GM10847 (cell line): ENCODE measurements around the gene SIVA1.

ENCODE experiments used
- POLR2A ChIP-seq: IDR thresholded peaks from 2 replicates; pipeline ENCODE4 v1.6.1; 2011; ENCODE audit not compliant: insufficient read length; ENCODE audit errors: extremely low read depth

SIVA1 gene

DNA sequence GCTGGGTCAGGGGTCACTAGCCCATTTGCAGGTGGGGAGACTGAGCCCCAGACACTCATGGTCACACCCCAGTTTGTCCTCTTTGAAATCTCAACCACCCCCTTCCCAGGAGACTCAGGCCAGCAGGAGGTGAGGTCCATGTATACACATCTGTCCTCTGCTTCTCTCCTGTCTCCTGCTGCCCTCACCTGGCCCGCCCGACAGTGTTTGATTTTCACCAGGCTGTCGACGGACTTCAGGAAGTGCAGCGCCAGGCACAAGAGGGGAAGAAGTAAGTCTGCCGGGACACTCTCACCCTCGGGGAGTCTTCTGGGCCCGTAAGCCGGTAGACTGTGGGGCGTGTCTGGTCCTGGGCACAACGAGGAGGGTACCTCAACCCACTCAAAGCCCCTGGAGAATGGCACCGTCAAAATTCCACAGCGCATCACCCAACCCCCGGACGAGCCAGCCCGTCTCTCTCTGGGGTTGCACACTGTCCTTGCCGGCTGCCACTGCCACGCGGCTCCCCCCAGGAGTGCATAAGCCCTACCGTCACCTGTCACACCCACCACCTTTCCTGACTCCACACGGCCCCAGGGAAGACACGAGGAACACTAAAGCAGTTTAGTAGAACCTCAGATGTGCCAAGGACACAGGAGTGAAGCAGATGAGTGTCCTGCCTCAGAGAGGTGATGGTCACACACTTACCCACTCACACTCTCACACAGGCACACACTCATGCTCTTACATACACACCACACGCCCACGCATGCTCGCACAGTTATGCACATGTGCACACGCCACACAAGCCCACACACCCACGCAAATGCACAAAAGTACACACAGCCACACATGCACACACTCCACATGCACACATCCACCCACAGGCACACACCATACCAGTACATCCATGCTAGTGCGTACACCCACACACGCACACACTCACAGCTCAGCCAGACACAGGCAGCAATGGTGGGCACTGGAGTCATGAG is 13.1 kb upstream of the SIVA1 start:
- TF ChIP-seq POLR2A, result no peak

DNA sequence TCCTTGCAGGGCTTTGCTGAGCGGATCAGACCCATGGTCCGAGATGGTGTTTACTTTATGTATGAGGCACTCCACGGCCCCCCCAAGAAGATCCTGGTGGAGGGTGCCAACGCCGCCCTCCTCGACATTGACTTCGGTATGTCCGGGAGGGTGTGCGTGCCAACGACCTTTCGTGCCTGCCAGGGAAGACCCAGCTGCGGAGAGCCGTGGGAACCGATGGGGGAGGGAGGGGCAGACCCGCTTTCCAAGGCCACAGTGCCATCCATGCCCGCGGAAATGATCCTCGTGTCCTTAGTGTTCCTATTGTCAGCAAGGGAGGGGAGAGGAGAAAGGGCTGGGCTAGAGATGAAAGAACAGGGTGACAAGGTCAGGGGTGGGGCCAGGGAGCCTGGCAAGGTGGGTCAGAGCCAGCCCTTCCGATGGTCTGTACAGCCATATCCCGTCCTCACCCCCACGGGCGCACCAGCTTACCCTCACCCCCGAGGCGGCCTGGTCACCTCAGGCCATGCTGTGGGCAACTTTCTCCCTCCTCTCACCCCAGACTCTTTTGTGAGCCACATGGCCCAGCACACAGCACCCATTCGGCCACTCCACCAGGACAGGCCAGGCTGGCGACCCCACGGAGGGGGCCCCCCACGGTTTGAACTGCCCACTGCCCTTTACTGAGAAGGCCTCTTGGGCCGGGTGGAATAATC is 11.7 kb upstream of the SIVA1 start:
- TF ChIP-seq POLR2A, result no peak

DNA sequence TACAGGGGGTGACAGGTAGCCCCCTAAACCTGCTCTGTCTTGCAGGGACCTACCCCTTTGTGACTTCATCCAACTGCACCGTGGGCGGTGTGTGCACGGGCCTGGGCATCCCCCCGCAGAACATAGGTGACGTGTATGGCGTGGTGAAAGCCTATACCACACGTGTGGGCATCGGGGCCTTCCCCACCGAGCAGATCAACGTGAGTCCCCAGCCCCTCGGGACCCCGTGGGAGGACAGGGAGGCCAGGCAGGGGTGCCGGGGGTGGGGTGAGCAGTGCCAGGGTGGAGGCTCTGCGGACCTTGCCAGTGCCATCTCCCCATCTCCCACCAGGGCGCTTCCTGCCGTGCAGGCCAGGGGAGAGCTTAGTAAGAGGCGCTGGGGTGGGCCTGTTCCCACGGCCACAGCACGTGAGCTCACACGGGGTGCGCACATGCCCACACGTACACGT is 11.1 kb upstream of the SIVA1 start:
- no peak for TF ChIP-seq POLR2A

DNA sequence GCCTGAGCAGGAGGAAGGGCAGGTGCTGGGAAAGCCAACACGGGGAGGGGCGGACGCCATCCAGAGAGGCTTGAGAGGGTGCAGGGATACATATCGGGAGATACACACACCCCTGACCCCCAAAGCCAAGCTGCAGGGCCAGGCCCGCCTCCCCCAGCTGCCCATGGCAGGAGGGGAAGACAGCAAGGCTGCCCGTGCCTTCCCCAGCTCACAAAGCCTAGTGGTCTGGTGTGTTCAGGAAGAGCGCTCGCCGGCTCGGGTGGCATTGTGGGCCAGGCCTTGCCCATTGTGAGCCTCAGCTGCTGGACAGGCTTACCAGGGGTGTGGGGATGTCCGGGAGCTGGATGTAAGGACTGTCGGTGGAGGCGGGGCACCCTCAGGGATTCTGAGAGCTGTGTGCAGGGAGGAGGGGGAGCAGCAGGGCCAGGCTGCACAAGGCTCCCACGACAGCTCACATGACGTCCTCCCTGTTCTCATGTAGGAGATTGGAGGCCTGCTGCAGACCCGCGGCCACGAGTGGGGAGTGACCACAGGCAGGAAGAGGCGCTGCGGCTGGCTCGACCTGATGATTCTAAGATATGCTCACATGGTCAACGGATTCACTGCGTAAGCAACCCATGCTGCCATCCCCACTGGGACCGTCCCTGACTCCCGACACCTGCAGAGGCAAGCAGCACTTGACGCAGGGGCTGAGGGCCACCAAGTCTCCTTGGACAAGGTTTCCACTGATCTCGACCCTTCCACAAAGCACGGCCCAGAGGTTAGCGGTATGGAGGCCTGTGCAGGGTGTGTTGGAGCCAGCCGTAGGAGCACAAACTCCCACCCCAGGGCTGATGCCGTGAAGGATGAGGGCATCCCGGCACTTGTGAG is 10.1 kb upstream of the SIVA1 start:
- no peak for TF ChIP-seq POLR2A

DNA sequence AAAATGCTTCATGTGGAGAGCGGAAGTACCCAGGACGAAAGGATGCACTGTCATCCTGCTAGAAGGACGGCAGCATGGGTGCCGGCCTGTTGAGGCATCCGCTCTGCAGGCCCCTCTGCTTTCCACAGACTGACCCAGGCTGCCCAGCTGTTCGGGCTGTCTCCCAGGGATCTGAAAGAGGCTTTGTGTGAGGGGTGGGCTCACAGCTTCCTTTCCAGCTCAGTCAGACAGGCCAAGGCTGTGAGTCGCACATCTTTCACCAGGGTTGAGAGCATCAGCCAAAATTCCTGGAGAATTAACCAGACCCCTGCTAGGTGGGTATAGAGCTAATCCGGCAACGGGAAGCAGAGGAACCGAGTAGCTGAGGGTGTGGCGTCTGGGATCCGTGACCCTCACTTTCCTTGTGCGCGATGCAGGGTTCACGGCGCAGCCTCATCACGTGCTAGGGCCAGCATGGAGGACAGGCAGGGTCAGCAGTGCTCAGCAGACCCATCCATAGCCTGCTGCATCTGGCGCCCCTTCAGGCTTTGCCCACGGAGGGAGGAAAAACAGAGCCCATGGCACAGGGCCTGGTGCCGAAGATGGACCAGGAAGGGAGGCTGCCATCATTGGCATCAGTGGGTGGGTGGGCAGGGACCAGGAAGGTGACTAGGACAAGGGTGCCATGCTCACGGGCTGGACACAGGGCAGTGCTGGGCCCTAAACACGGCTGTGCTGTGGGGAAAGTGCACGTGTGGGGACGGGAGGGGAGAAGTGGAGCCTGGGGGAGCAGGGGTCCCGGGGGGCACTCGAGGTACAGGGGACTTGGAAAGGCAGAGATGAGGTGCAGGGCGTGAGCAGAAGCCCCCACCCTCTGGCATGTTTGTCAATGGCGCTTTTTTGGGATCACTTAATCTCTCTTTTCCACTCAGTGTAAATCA is 9.2 kb upstream of the SIVA1 start:
- TF ChIP-seq POLR2A, result no peak

DNA sequence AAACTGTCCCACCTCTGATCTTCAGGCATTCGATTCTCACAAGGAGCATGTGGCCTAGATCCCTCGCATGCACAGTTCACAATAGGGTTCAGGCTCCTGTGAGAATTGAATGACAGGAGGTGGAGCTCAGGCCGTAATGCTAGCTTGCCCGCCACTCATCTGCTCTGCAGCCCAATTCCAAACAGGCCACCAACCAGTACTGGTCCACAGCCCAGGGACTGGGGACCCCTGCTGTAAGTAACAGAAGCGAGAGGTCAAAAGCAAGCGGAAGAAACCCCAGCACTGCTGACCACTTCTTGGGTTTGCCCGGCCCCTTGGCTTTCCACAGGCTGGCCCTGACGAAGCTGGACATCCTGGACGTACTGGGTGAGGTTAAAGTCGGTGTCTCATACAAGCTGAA is 8.5 kb upstream of the SIVA1 start:
- TF ChIP-seq POLR2A, result no peak

DNA sequence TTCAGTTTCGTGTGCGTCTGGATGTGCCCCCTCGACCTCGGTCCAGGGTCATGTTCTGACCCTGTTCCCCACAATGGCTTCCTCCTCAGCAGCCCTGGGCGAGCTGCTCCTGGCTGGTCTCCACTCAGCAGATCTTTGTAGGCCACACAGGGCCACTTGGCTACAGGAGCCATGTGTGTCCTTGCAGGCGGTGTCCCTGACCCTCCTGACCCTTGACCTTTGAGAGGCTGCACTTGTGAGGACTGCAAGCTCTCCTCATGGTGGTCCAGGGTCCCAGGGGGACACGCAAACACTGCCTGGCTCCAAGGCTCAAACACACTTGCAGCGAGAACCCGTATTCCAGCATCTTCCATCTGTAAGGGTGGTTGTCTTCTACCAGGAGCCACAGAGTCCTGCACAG is 7.5 kb upstream of the SIVA1 start:
- TF ChIP-seq POLR2A, result no peak

DNA sequence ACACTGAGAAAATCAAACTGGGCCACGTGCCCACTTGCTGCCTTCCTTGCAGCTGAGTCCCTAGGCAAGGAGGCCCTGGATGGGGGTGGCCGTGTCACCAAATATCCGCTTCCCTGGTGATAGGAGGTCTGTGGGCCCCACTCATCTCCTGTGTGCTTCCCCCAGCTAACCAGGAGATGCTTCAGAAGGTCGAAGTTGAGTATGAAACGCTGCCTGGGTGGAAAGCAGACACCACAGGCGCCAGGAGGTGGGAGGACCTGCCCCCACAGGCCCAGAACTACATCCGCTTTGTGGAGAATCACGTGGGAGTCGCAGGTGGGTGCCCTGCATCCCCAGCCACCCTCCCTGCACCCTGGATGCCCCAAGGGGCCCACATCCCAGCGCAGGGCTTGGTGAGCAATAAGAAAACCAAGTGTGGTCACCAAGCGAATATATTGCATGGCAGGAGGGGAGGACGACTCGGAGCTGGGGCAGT is 6.8 kb upstream of the SIVA1 start:
- no peak for TF ChIP-seq POLR2A

DNA sequence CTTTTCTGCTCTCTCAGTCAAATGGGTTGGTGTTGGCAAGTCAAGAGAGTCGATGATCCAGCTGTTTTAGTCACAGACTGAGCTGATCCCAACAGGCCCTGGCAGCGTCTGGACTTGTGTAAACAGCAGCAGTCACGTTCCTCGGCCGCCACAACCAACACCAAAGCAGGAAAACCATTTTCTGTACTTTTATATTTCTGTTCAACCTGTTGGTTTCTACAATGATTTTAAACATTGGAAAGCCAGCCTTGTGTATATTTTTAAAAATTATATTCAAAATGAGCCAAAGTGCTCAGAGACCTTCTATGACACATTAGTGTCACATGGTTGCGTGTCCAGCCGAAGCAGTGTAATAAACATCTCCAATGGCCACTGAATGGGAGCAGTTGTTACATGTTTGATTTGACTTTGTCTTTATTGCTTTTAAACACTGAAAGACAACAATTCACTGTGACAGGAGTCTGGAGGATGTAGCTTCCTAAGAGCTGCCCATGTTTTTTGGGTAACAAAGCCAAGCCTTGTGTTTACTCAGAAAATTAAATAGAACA is 5.9 kb upstream of the SIVA1 start:
- no peak for TF ChIP-seq POLR2A

DNA sequence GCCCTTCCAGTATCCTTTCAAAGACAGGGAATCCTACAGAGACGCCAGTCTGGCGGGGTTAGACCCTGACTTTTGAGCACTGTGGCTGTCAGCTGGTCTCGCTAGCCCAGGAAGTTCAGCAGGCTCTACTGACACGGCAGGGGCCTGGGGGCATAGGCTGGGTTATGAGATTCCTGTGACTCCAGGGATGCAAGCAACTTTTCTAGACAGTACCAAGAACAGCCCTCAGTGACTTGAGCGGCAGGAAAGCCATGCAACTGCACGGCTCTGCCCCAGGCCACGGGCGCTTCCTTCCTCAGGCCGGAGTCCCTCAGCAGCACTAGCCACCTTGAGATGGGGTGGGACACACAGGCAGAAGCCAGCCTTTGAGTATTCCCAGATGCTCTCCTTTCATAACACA is 5.1 kb upstream of the SIVA1 start:
- no peak for TF ChIP-seq POLR2A

DNA sequence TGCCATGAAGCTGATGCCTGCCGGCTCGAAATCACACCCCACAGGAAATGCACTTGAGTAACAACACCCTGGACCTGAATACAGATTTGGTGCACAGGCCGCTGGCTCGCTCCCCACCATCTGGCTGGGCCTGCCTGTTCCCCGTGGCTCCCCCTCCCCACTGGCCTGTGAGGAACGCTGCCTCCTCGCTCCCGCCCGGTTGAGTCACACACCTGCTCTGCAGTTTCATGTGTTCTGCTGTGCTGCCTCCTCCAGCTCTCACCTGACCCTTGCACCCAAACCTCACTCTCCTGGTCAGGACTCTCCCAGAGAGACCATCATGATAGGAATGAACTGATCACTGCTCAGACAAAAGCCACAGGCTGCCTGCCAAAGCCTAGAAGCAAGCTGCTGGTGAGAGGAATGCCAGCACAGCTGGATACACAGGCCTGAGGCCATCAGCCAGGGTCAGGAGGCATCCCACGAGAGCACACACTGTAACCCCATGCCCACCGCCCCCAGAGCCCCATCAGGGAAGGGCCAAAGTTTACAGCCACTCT is 3.8 kb upstream of the SIVA1 start:
- TF ChIP-seq POLR2A, result no peak

DNA sequence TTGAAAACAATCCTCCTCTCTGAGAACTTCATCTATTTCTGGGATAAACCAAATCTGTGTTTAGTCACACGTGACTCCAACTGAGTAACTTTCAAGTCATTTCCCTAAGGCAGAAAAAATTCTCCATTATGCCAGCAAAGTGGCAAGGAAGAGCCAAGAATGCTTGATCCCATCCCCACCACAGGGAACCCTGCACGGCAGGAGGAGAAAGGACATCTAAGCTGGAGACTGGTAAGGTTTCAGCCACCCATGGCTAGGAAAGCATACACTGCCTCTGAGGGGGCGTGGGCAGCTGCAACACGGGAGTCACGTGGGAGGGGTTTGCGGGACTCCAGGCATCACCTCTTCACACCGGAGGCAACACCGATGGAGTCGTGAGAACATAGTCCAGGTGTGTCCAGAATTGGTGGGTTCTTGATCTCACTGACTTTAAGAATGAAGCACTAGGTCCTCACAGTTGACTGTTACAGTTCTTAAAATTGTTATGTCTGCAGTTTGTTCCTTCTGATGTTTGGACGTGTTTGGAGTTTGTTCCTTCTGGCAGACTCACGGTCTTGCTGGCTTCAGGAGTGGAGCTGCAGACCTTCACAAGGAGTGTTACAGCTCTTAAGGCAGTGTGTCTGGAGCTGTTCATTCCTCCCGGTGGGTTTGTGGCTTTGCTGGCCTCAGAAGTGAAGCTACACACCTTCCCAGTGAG is 2.7 kb upstream of the SIVA1 start:
- no peak for TF ChIP-seq POLR2A
